K562 (cell line): ENCODE results near the gene CEP68. TPM values are rescaled to one million over a fixed set of nuclear protein-coding genes. Genes with fewer than 3 reads are reported as not detected.

Experiments
- EP400 ChIP-seq: fragments of 450-650 bp; IDR thresholded peaks from 2 replicates; pipeline ENCODE4 v1.6.1; 2017; ENCODE audit warnings: antibody characterized with exemption, mild to moderate bottlenecking, moderate library complexity
- FOXJ2 ChIP-seq: fragments of 200-800 bp; sonication (Bioruptor generic); IDR thresholded peaks from 2 replicates; pipeline ENCODE4 v1.6.1; 2016; ENCODE audit warnings: missing genetic modification characterization, missing compliant biosample characterization
- FOXO4 ChIP-seq: fragments of 450-650 bp; formaldehyde crosslinking; IDR thresholded peaks from 2 replicates; pipeline ENCODE4 v1.4.0; 2020; ENCODE audit warnings: mild to moderate bottlenecking, moderate library complexity
- FOXP1 ChIP-seq: sonication (generic); formaldehyde crosslinking; IDR thresholded peaks from 2 replicates; pipeline ENCODE4 v1.8.0; 2022; ENCODE audit warnings: mild to moderate bottlenecking, missing genetic modification reagents
- HDAC1 ChIP-seq, 2 experiments: fragments of 450-650 bp; IDR thresholded peaks; 2 replicates each; pipeline ENCODE4 v1.6.1; 2016 to 2017; ENCODE audit warnings: inconsistent platforms in 1 of 2, mild to moderate bottlenecking in 1 of 2, moderate library complexity in 1 of 2
- HEY1 ChIP-seq: fragments of 250-450 bp; sonication (Bioruptor Pico); IDR thresholded peaks from 2 replicates; pipeline ENCODE4 v1.5.0; 2020; ENCODE audit warnings: mild to moderate bottlenecking, moderate library complexity, borderline replicate concordance
- NCOA4 ChIP-seq: fragments of 450-650 bp; IDR thresholded peaks from 2 replicates; pipeline ENCODE4 v1.6.1; 2018; ENCODE audit warnings: mild to moderate bottlenecking; ENCODE audit not compliant: partially characterized antibody
- PHF20 ChIP-seq: fragments of 450-650 bp; IDR thresholded peaks from 2 replicates; pipeline ENCODE4 v1.6.1; 2018; ENCODE audit not compliant: partially characterized antibody
- POLR3G ChIP-seq: IDR thresholded peaks from 2 replicates; pipeline ENCODE4 v1.6.1; 2011; ENCODE audit not compliant: insufficient read length, insufficient replicate concordance; ENCODE audit errors: extremely low read depth
- RAD51 ChIP-seq: fragments of 450-650 bp; IDR thresholded peaks from 2 replicates; pipeline ENCODE4 v1.7.1; 2016; ENCODE audit warnings: low read depth, mild to moderate bottlenecking, borderline replicate concordance
- SMARCA4 ChIP-seq: fragments of 450-650 bp; IDR thresholded peaks from 2 replicates; pipeline ENCODE4 v1.6.1; 2016
- SMARCC2 ChIP-seq: fragments of 450-650 bp; IDR thresholded peaks from 2 replicates; pipeline ENCODE4 v1.6.1; 2017; ENCODE audit warnings: antibody characterized with exemption, moderate library complexity, mild to moderate bottlenecking, low read depth
- ZBTB40 ChIP-seq, 2 experiments: fragments of 450-650 bp in 1 of 2; sonication (generic) in 1 of 2; formaldehyde crosslinking in 1 of 2; IDR thresholded peaks; 2 replicates each; pipeline versions ENCODE4 v1.7.1 to v1.9.0; 2016 to 2022; ENCODE audit warnings: inconsistent platforms in 1 of 2, mild to moderate bottlenecking in 1 of 2, missing genetic modification reagents in 1 of 2
- ZNF449 ChIP-seq: fragments of 250-450 bp; sonication (Bioruptor Pico); IDR thresholded peaks from 2 replicates; pipeline ENCODE4 v1.8.0; 2022; ENCODE audit warnings: moderate library complexity, mild to moderate bottlenecking, inconsistent platforms
- polyA plus RNA-seq, 8 experiments: library from polyadenylated mRNA; depleted of rRNA in 4 of 8; stranded (reverse) in 5 of 8; unstranded in 3 of 8; fragments of >200 nt; fragmentation: Nextera tagmentation in 2 of 8; fragmentation: Illumina TruSeq in 1 of 8; extraction: Ambion mirVana in 2 of 8; extraction: Trizol in 1 of 8; gene quantifications; 2 replicates each; pipeline versions ENCODE4 v1.2.1 to v1.2.3, GENCODE V29; 2011 to 2014; ENCODE audit warnings: inconsistent platforms in 1 of 8, missing spikeins in 1 of 8
- total RNA-seq, 7 experiments: library from RNA; depleted of rRNA in 6 of 7; stranded (reverse); fragments of >200 nt in 6 of 7; fragmentation: Illumina TruSeq in 2 of 7; extraction: Trizol in 2 of 7; gene quantifications; 2 replicates each; pipeline versions ENCODE4 v1.2.1 to v1.2.3, GENCODE V29; 2011 to 2021; ENCODE audit warnings: low replicate concordance in 1 of 7
- TF ChIP-seq, protein P1 (sequence below): sonication (generic); formaldehyde crosslinking; IDR thresholded peaks from 2 replicates; pipeline ENCODE4 v1.9.0; 2022; ENCODE audit warnings: mild to moderate bottlenecking, missing genetic modification reagents

Gene CEP68
- total and polyA plus RNA-seq, 9 of the 15 experiments (the other 6 are each of a cell fraction or from before 2014, with no cell fraction given) = 1.4 to 8.5 (median 5.2) TPM

GRCh38 chr2:65055422-65056214, 598 bp upstream of the CEP68 start (continued):
- no peak for TF ChIP-seq HEY1 (CRISPR knock-in tag)
- TF ChIP-seq RAD51 = peak; percentile 13; the same call in 1 of the 2 replicates
- TF ChIP-seq POLR3G = no peak
- TF ChIP-seq HDAC1 (IDR thresholded peaks at IDR 0.05) = peak in 1 of 2 experiments; percentile 75; a peak in 2 of 4 replicates
- TF ChIP-seq ZNF449 (CRISPR knock-in tag) = no peak
- TF ChIP-seq EP400 = peak; percentile 67
- TF ChIP-seq SMARCC2 = 0 out of 2 replicates have a peak, but pooled peaks have one; percentile 20
- peak; percentile 75 for TF ChIP-seq FOXJ2 (tag)
- peak; percentile 31; the same call in 1 of the 2 replicates for TF ChIP-seq ZBTB40 (IDR thresholded peaks at IDR 0.05)
- no peak for TF ChIP-seq ZBTB40 (CRISPR knock-in tag; IDR thresholded peaks at IDR 0.05)
- TF ChIP-seq FOXO4 = no peak
- no peak for TF ChIP-seq NCOA4
- TF ChIP-seq, protein P1, sequence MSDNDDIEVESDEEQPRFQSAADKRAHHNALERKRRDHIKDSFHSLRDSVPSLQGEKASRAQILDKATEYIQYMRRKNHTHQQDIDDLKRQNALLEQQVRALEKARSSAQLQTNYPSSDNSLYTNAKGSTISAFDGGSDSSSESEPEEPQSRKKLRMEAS (CRISPR knock-in tag) = peak; percentile 82
- peak; percentile 10; the same call in 1 of the 2 replicates for TF ChIP-seq SMARCA4
- peak; percentile 55; the same call in 1 of the 2 replicates for TF ChIP-seq FOXP1 (CRISPR knock-in tag)
- peak; percentile 12 for TF ChIP-seq PHF20
